Measurements from ENCODE around the gene ABTB2.
A peak's percentile ranks its signal among the peaks of the same experiment; 100 is the strongest.

ABTB2 gene

GRCh38 chr11:34313099-34313517, 44.7 kb downstream of the ABTB2 start:
- DNase-seq: no peak

- DNase-seq: peak in 1 of 3 experiments; percentile 10
Observed at GRCh38 chr11:34311126-34311525, 46.7 kb downstream of the ABTB2 start.

GRCh38 chr11:34309965-34310364, 47.8 kb downstream of the ABTB2 start:
- DNase-seq: no peak

- DNase-seq: no peak
Observed at GRCh38 chr11:34308913-34309585, 48.8 kb downstream of the ABTB2 start.

- DNase-seq: no peak
Observed at GRCh38 chr11:34308049-34308912, 49.5 kb downstream of the ABTB2 start.

GRCh38 chr11:34305780-34306179, 52.0 kb downstream of the ABTB2 start:
- no peak for DNase-seq

- DNase-seq: no peak
Observed at GRCh38 chr11:34305193-34305592, 52.6 kb downstream of the ABTB2 start.

GRCh38 chr11:34303028-34303570, 54.7 kb downstream of the ABTB2 start:
- no peak for DNase-seq

- DNase-seq: no peak
Observed at GRCh38 chr11:34302046-34302921, 55.5 kb downstream of the ABTB2 start.

GRCh38 chr11:34300926-34301295, 56.9 kb downstream of the ABTB2 start:
- DNase-seq: no peak

GRCh38 chr11:34300026-34300925, 57.5 kb downstream of the ABTB2 start:
- DNase-seq: peak in 2 of 3 experiments; percentile 69 to 86

- peak in 1 of 3 experiments; percentile 64 for DNase-seq
Observed at GRCh38 chr11:34299284-34299972, 58.4 kb downstream of the ABTB2 start.

- DNase-seq: no peak
Observed at GRCh38 chr11:34298871-34299270, 58.9 kb downstream of the ABTB2 start.

- DNase-seq: no peak
Observed at GRCh38 chr11:34296412-34296811, 61.4 kb downstream of the ABTB2 start.

- no peak for DNase-seq
Observed at GRCh38 chr11:34292546-34292945, 65.3 kb downstream of the ABTB2 start.

- no peak for DNase-seq
Observed at GRCh38 chr11:34292111-34292510, 65.7 kb downstream of the ABTB2 start.

- no peak for DNase-seq
Observed at GRCh38 chr11:34290926-34291325, 66.9 kb downstream of the ABTB2 start.

GRCh38 chr11:34288492-34288891, 69.3 kb downstream of the ABTB2 start:
- DNase-seq: peak in 1 of 3 experiments; percentile 32

GRCh38 chr11:34284811-34285481, 72.9 kb downstream of the ABTB2 start:
- peak in 2 of 3 experiments; percentile 85 to 98 for DNase-seq

GRCh38 chr11:34284156-34284555, 73.7 kb downstream of the ABTB2 start:
- peak in 1 of 3 experiments; percentile 64 for DNase-seq

Measured in NCI-H1417 (cell line).